GM19099 (cell line): ENCODE measurements around the gene PKP1.

Source experiments
- POLR2A ChIP-seq: IDR thresholded peaks from 3 replicates; pipeline ENCODE4 v1.6.1; 2011; ENCODE audit warnings: low read depth; ENCODE audit not compliant: insufficient read length; ENCODE audit errors: extremely low read depth

PKP1 gene

DNA sequence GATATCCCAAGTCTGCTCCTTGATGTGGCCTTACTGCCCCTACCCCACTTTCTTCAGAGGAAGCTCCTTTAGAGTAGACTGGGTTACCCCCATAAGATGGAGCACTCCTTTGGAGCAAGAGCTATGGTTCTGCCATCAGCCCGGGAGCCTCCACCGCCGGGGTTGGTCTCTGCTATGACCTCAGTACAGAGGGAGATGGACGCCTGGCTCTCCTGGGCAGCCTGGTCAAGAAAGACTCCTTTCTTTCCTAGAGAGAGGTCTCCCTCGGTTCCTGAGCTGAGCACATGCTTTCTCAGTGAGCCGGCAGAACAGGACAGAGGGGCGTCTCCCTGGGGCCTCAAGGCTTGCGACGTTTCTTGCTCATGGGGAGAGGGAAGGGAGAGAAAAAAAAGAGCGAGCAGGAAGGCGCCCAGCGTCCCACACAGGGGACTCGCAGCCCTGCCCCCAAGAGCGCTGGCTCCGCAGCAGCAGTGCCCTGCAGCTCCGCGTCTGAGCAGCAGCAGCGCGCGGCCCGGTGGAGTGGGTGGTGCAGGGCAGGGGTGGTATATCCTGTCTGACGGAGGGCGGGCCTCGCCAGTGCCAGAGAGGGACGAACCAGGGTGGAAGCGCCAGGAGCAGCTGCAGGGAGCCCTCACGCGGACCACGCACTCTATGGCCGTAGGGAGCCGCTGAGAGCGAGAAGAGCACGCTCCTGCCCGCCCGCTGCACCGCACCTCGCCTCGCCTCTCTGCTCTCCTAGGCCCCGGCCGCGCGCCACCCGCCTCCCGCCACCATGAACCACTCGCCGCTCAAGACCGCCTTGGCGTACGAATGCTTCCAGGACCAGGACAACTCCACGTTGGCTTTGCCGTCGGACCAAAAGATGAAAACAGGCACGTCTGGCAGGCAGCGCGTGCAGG is at the start of gene PKP1:
TSS of gene PKP1 (plus strand) at position 576 of the 899 bp plus-strand sequence. CDS start at position 773, 197 bp downstream.
- TF ChIP-seq POLR2A: no peak

DNA sequence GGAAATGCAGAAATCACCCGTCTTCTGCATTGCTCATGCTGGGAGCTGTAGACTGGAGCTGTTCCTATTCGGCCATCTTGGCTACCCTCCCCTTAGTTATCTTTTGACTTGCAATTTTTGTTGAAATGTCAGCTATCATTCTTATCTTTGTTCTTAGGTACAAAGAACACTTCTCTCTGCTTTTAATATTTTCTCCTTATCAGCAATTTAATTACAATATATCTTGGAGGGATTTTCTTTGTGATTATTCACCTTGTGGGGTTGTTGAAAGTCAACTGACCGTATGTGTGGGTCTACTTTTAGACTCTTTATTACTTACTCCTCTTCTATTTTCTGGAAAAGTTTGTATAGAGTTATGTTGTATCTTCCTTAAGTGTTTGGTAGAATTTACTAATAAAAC is 43.1 kb upstream of the PKP1 start:
- no peak for TF ChIP-seq POLR2A

- TF ChIP-seq POLR2A: no peak
Observed at GRCh38 chr1:201241736-201242135, 41.6 kb upstream of the PKP1 start.

DNA sequence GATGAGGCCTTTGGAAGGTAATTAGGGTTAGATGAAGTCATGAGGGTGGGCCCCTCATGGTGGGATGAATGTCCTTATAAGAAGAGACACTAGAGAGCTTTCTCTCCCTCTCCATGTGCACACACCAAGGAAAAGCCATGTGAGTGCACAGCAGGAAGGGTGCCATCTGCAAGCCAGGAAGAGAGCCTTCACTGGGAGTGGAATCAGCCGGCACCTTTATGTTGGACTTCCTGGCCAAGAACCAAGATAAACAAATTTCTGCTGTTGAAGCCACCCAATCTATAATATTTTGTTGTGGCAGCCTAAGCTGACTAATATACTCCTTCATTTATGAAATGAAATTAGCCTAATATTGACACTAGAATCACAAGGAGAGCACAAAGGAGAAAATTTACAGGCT is 38.2 kb upstream of the PKP1 start:
- no peak for TF ChIP-seq POLR2A

DNA sequence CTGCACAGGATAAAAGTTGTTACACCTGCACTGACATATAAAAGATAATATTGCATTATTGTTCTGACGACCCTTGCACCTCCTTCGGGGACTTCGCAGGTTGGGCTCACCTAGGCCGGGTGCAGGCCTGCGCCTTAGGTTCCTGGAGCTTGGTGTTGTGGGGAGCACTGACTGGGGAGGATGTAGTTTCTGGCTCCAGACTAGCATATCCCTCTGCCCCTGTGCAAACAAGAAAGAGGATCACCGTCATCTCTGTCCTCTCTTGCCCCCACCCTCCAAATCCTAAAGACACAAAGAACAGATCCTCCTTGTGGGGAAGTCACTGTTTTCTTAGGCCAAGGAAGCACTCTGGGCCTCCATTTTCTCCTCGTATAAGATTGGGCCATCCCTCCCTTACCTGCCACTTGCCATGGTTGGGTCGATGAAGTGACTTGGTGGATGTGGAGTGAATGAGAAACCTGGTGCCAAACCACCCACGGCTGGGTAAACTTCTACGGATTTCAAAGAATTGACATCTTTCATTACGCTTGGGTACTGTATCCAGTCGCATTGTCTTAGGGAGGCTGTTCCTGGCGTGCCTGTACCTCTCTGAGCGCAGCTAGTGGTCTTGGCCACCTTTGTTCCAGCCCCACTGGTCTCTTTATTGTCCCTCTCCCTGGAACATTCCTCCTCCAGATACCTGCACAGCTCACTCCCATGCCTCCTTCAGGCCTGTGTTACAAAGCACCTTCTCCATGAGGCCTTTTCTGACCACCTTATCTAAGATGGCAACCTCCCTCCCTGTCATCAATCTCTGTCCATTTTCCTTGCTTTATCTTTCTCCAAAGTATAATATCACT is 34.4 kb upstream of the PKP1 start:
- TF ChIP-seq POLR2A: no peak

GRCh38 chr1:201250326-201251011 is 32.8 kb upstream of the PKP1 start:
- no peak for TF ChIP-seq POLR2A

GRCh38 chr1:201251411-201251810 is 31.9 kb upstream of the PKP1 start:
- TF ChIP-seq POLR2A: no peak

DNA sequence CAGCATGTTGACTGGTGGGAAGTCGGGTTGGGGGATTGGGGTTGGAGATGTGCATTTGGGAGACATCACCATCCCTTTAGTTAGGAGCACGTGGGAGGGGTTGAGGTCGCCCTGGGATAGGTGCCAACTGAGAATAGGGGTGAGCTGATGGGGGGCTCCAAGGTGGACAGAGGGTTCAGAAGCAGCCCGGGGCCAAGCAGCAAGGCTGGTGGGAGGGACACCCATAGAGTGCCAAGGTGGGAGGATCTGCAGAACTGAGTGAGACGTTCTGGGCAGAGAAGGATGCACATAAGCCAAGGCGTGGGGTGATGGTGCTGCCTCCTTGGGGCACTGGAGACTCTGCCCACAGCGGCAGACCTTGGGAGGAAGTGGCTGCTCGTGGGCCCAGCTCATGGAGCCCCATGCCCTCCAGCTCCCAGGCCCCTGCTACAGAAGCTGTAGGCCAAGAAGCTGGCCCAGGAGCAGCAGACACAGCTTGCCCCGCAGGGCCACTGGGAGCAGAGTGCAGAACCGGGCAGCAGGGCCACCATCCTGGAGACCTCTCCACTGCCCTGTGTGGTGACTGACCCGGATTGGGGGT is 31.4 kb upstream of the PKP1 start:
- TF ChIP-seq POLR2A: no peak

GRCh38 chr1:201252944-201253371 is 30.3 kb upstream of the PKP1 start:
- no peak for TF ChIP-seq POLR2A

GRCh38 chr1:201253411-201253810 is 29.9 kb upstream of the PKP1 start:
- TF ChIP-seq POLR2A: no peak

DNA sequence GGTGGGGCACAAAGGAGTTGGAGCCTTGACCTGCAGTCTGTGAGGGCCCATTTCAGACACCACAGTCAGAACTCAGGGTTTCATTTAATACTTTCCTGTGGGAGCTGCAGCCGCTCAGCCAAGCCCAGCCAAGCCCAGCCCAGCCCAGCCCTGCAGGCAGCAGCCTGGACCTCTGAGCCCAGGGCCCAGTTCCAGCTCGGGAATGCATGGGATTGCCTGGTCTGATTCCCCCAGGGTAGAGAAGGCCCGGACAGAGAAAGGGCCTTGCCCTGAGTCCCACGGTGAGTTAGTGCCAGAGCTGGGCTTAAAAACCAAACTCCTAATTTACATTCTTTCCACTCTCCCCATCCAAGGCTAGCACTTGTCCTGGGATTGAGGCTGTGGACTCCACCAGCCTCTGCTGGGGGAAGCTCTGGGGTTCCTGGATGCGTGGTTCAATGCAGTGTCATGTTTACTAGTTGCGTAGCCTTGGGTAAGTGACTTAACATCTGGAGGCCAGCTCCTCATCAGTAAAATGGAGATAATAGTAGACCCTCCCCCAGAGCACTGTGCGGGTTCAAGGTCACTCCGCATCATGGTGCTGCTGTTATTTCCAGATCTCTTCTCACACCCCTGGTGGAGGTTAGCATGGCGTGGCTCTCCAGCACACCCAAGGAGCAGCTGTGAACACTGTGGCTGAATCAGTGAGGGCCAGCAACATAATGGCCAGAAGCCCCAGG is 29.2 kb upstream of the PKP1 start:
- TF ChIP-seq POLR2A: no peak

DNA sequence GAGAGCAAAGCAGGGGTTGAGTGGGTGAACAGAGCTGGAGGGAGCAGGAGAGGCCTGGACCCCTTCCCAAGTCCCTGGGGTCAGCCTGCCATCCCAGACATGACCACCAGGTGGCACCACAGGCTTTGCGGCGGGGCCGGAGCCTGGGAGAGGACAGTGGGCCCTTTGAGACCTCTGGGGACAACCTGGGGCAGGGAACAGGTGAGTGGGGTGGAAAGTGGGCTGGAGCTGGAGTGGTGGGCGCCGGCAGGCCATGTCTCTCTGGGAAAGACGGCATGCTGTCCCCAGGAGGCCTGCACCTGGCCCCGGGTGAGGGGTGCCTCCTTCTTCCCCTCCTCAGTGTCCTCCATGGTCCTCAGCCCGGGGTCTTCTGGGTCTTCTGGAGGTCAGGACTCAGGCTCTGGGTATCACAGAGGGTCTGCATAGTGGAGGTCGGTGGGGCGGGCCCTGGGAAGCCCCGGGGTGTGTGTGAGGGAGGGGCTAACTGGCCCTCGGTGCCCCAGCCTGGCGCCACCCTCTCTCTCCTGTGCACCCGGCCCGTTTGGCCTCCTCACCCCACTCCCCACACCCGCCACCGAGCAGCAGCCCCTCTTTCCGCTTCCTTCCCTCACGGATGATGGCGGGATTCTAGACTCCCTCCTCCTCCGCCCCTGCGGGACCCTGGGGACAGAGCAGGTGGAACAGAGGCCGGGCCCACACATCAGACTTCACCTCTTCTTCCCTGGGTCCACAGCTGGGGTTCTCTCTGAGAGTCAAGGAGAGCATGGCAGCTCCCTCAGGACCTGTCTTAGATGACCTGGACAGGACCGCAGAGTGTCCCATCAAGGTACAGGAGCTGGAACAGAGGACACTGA is 28.5 kb upstream of the PKP1 start:
- no peak for TF ChIP-seq POLR2A

DNA sequence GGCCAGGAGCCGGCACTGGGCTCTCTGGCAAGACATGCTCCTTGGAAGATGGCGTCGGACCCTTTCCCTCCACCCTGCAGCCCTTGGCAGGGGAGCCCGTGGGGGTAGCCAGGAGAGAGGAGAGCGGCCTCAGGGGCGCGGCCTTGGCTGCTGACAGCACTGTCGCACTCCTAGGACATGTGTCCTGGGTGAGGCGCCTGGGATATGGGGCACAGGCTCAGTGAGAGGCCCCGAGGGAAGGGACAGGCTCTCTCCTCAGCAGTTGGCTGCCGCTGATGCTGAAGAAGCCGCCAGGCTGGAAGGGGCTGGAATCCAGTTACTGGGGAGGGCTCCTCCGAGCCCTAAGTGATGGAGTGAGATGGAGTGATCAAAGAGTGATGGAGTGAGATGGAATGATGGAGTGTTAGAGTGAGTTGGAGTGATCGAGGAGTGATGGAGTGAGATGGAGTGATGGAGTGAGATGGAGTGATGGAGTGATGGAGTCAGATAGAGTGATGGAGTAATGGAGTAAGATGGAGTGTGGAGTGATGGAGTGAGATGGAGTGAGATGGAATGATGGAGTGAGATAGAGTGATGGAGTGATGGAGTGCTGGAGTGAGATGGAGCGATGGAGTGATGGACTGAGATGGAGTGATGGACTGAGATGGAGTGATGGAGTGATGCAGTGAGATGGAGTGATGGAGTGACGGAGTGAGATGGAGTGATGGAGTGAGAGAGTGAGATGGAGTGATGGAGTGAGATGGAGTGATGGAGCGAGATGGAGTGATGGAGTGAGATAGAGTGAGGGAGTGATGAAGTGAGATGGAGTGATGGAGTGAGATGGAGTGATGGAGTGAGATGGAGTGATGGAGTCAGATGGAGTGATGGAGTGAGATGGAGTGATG is 27.6 kb upstream of the PKP1 start:
- no peak for TF ChIP-seq POLR2A

- TF ChIP-seq POLR2A: no peak
Observed at GRCh38 chr1:201258763-201259230, 24.5 kb upstream of the PKP1 start.
